ENCODE results near the gene SCUBE3. TPM values are rescaled to one million over a fixed set of nuclear protein-coding genes. Genes with fewer than 3 reads are reported as not detected.

The SCUBE3 gene
- total and polyA plus RNA-seq, 2 donors (not counting 1 experiment from before 2014, with no cell fraction given): not detected

DNA sequence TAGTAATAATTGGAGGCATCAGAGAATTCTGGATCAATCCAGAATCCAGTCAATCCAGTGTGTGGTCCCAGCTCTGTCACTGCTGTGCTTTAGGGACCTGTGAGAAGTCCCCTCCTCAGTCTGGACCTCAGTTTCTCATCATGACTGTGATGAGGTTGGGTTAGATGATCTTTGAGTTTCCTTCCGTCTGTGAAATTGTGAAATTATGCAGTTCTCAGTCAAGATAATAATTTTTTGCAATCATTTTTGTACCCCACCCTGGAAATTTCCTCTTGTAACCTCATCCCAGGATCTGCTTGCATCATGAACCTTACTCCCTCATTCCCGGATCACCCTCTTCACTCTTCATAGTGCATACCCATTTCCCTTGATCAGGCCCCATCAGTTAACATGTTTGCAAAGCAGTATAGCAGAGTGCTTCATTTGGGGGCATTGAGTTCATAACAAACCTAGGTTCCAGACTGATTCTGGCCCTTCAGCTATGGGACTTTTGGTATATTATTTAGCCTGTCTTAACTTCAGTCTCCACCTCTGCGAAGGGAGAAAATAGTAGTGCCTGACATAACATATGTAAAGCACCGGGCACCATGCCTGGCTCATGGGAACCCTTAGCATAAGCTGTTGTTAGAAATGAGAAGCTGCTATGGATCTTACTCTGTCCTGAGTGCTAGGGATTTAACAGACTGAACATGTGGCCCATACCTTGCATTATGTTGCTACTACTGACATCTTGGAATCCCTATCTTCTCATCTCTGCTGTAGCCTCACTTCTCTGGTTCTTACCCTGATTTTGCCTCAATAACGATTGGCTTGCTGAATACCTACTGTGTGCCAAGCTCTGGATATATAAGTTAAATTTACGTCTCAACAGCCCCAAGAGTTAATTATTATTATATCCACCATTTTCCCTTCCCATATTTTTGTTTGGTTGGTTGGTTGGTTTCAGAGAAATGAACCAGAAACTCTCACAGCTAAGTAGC is 47.1 kb downstream of the SCUBE3 start:
- Histone ChIP-seq H3K4me1 (ENCODE audit: control insufficient read depth in 2 of 2, insufficient read depth in 2 of 2, low read length in 2 of 2) (peaks cover 26 to 40% of the 10 kb centered on the region in 2 donors), H2AFZ (ENCODE audit: insufficient read depth, low read depth, low read length, poor library complexity, severe bottlenecking) (peak overlapping the region; percentile 70), H3K9me3 (ENCODE audit: control extremely low read depth in 1 of 3, control insufficient read depth in 2 of 3, insufficient read depth in 1 of 3, low read length in 2 of 3) (no peaks in the 10 kb centered on the region), H3K4me3 (ENCODE audit: control extremely low read depth in 1 of 5, extremely low read depth in 1 of 5, insufficient read depth in 1 of 5, low read depth in 2 of 5, low read length in 4 of 5) (peak overlapping the region in 3 of 5 experiments; percentile 77 to 90 (median 81)), H3K27me3 (replicated peaks in 1 of 4; ENCODE audit: control extremely low read depth in 1 of 4, control insufficient read depth in 3 of 4, insufficient read depth in 4 of 4, low read length in 3 of 4) (no peaks in the 10 kb centered on the region), H4K20me1 (ENCODE audit: control insufficient read depth, insufficient read depth, low read length, poor library complexity, severe bottlenecking) (peaks cover 7% of the 10 kb centered on the region), H3K36me3 (replicated peaks in 1 of 2; ENCODE audit: control extremely low read depth in 1 of 2, control insufficient read depth in 1 of 2, extremely low read depth in 1 of 2, insufficient read depth in 2 of 2, low read length in 1 of 2) (no peaks in the 10 kb centered on the region), H3K4me2 (replicated peaks; ENCODE audit: low read depth, low read length, poor library complexity, severe bottlenecking) (peak overlapping the region; percentile 77), H3K9ac (ENCODE audit: low read length) (peak overlapping the region; percentile 83), H3K79me2 (ENCODE audit: control insufficient read depth, insufficient read depth, low read length) (peaks cover 49% of the 10 kb centered on the region), H3K27ac (ENCODE audit: low read length in 2 of 2) (peak overlapping the region; percentile 97 to 98)
- Mint-ChIP-seq H3K27me3 (no peaks in the 10 kb centered on the region), H3K9me3 (ENCODE audit: insufficient read depth) (no peaks in the 10 kb centered on the region), H3K4me3 (peak overlapping the region; percentile 81), H3K4me1 (peaks cover 59% of the 10 kb centered on the region), H3K27ac (peak overlapping the region; percentile 98)
- POLR2A ChIA-PET: no interaction called here
- DNase-seq: no peak
- intact Hi-C loops (cut with micrococcal nuclease): no loop called here
- no peak for ATAC-seq (ENCODE audit: low read depth)
- WGBS (ENCODE audit: insufficient coverage): 100% methylated on average over 2 of the region's 6 CpGs
- TF ChIP-seq EZH2 (IDR thresholded peaks at IDR 0.05; ENCODE audit: borderline replicate concordance, insufficient read depth, low read depth, low read length, poor library complexity, severe bottlenecking) (no peak), CTCF (IDR thresholded peaks at IDR 0.05) (no peak)
- CTCF ChIA-PET: interaction anchor here (0.6 kb wide), 1 partner anchor 839 kb away, joined by 3 read pairs; no protein-coding TSS in a partner anchor

DNA sequence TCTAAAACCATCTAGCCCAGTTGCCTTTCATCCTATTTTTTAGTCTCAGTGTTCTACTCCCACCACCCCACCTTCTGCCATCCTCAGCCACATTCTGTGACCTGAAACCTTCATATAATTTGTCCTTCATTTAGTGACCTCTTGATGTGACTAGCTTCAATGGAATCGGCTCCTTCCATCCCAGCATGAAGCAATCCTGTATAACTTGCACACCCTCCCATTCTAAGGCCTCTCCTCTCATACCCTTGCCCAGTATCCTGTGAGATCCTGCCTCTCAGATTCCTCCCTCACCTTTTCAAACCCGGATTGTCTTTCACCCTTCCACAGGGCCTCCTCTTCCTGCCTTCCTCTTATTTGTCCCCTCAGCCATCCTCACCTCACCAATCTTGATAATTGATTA is 48.8 kb downstream of the SCUBE3 start:
- Histone ChIP-seq H2AFZ (ENCODE audit: insufficient read depth, low read depth, low read length, poor library complexity, severe bottlenecking) (no peak overlapping the region), H3K4me1 (ENCODE audit: control insufficient read depth in 2 of 2, insufficient read depth in 2 of 2, low read length in 2 of 2) (peaks cover 26 to 40% of the 10 kb centered on the region in 2 donors), H3K36me3 (replicated peaks in 1 of 2; ENCODE audit: control extremely low read depth in 1 of 2, control insufficient read depth in 1 of 2, extremely low read depth in 1 of 2, insufficient read depth in 2 of 2, low read length in 1 of 2) (peaks cover 0 to 1% of the 10 kb centered on the region in 2 experiments), H4K20me1 (ENCODE audit: control insufficient read depth, insufficient read depth, low read length, poor library complexity, severe bottlenecking) (peaks cover 16% of the 10 kb centered on the region), H3K4me2 (replicated peaks; ENCODE audit: low read depth, low read length, poor library complexity, severe bottlenecking) (no peak overlapping the region), H3K27me3 (replicated peaks in 1 of 4; ENCODE audit: control extremely low read depth in 1 of 4, control insufficient read depth in 3 of 4, insufficient read depth in 4 of 4, low read length in 3 of 4) (no peaks in the 10 kb centered on the region), H3K27ac (ENCODE audit: low read length in 2 of 2) (peak overlapping the region in 1 of 2 donors; percentile 11), H3K9me3 (ENCODE audit: control extremely low read depth in 1 of 3, control insufficient read depth in 2 of 3, insufficient read depth in 1 of 3, low read length in 2 of 3) (no peaks in the 10 kb centered on the region), H3K79me2 (ENCODE audit: control insufficient read depth, insufficient read depth, low read length) (peaks cover 50% of the 10 kb centered on the region), H3K4me3 (ENCODE audit: control extremely low read depth in 1 of 5, extremely low read depth in 1 of 5, insufficient read depth in 1 of 5, low read depth in 2 of 5, low read length in 4 of 5) (no peak overlapping the region), H3K9ac (ENCODE audit: low read length) (no peak overlapping the region)
- ChIA-PET CTCF (interaction anchor here (1.2 to 1.5 kb wide), 2 partner anchors 31 to 79 kb away, joined by 3 read pairs; no protein-coding TSS in a partner anchor), POLR2A (interaction anchor here (0.5 kb wide), 1 partner anchor 1810 kb away, joined by 5 read pairs; no protein-coding TSS in a partner anchor)
- TF ChIP-seq EZH2 (IDR thresholded peaks at IDR 0.05; ENCODE audit: borderline replicate concordance, insufficient read depth, low read depth, low read length, poor library complexity, severe bottlenecking) (no peak), CTCF (IDR thresholded peaks at IDR 0.05) (no peak)
- no peaks in the 10 kb centered on the region for H3K9me3 Mint-ChIP-seq (ENCODE audit: insufficient read depth)
- peaks cover 57% of the 10 kb centered on the region for H3K4me1 Mint-ChIP-seq
- intact Hi-C loops (cut with micrococcal nuclease): no loop called here
- WGBS (ENCODE audit: insufficient coverage): 92% methylated on average over 1 of the region's 2 CpGs
- H3K4me3 Mint-ChIP-seq: no peak overlapping the region
- peak overlapping the region; percentile 35 for H3K27ac Mint-ChIP-seq
- DNase-seq (no peak), ATAC-seq (ENCODE audit: low read depth) (no peak)
- no peaks in the 10 kb centered on the region for H3K27me3 Mint-ChIP-seq

All from B cell (primary cell).